ENCODE measurements around the gene OAT. TPM values are rescaled to one million over a fixed set of nuclear protein-coding genes. Genes with fewer than 3 reads are reported as not detected.

Gene OAT
- total RNA-seq, 1 donor from 2014 or later: 35.0 TPM

GRCh38 chr10:124367936-124368335 is 50.8 kb downstream of the OAT start:
- H3K36me3 Mint-ChIP-seq (ENCODE audit: insufficient read depth): no peaks in the 10 kb centered on the region
- H3K27me3 Mint-ChIP-seq: peaks cover 11% of the 10 kb centered on the region
- H3K4me3 Mint-ChIP-seq (ENCODE audit: low read depth): no peak overlapping the region
- no peaks in the 10 kb centered on the region for H3K9me3 Mint-ChIP-seq (ENCODE audit: low read depth)
- no peak for DNase-seq (ENCODE audit: low spot score, unreplicated experiment)
- TF ChIP-seq CTCF (IDR thresholded peaks at IDR 0.05; ENCODE audit: unreplicated experiment): no peak
- H3K4me1 Mint-ChIP-seq (ENCODE audit: low read depth): peaks cover 4% of the 10 kb centered on the region
- no peak overlapping the region for H3K27ac Mint-ChIP-seq

GRCh38 chr10:124367414-124367813 is 51.3 kb downstream of the OAT start:
- no peak for DNase-seq (ENCODE audit: low spot score, unreplicated experiment)
- no peaks in the 10 kb centered on the region for H3K36me3 Mint-ChIP-seq (ENCODE audit: insufficient read depth)
- peaks cover 4% of the 10 kb centered on the region for H3K4me1 Mint-ChIP-seq (ENCODE audit: low read depth)
- no peak for TF ChIP-seq CTCF (IDR thresholded peaks at IDR 0.05; ENCODE audit: unreplicated experiment)
- H3K4me3 Mint-ChIP-seq (ENCODE audit: low read depth): no peak overlapping the region
- H3K9me3 Mint-ChIP-seq (ENCODE audit: low read depth): no peaks in the 10 kb centered on the region
- peaks cover 11% of the 10 kb centered on the region for H3K27me3 Mint-ChIP-seq
- H3K27ac Mint-ChIP-seq: no peak overlapping the region

GRCh38 chr10:124366825-124367224 is 51.9 kb downstream of the OAT start:
- H3K4me3 Mint-ChIP-seq (ENCODE audit: low read depth): no peak overlapping the region

GRCh38 chr10:124366343-124366742 is 52.4 kb downstream of the OAT start:
- no peak overlapping the region for H3K4me3 Mint-ChIP-seq (ENCODE audit: low read depth)
- H3K27ac Mint-ChIP-seq: no peak overlapping the region
- no peaks in the 10 kb centered on the region for H3K9me3 Mint-ChIP-seq (ENCODE audit: low read depth)
- peaks cover 5% of the 10 kb centered on the region for H3K27me3 Mint-ChIP-seq
- peaks cover 4% of the 10 kb centered on the region for H3K4me1 Mint-ChIP-seq (ENCODE audit: low read depth)
- TF ChIP-seq CTCF (IDR thresholded peaks at IDR 0.05; ENCODE audit: unreplicated experiment): no peak
- H3K36me3 Mint-ChIP-seq (ENCODE audit: insufficient read depth): no peaks in the 10 kb centered on the region
- no peak for DNase-seq (ENCODE audit: low spot score, unreplicated experiment)

More at GRCh38 chr10:124366825-124367224, 51.9 kb downstream of the OAT start:
- H3K36me3 Mint-ChIP-seq (ENCODE audit: insufficient read depth): no peaks in the 10 kb centered on the region
- H3K27me3 Mint-ChIP-seq: peaks cover 7% of the 10 kb centered on the region
- DNase-seq (ENCODE audit: low spot score, unreplicated experiment): no peak
- no peak overlapping the region for H3K27ac Mint-ChIP-seq
- TF ChIP-seq CTCF (IDR thresholded peaks at IDR 0.05; ENCODE audit: unreplicated experiment): no peak
- H3K9me3 Mint-ChIP-seq (ENCODE audit: low read depth): no peaks in the 10 kb centered on the region
- H3K4me1 Mint-ChIP-seq (ENCODE audit: low read depth): peaks cover 4% of the 10 kb centered on the region

GRCh38 chr10:124364674-124365073 is 54.0 kb downstream of the OAT start:
- TF ChIP-seq CTCF (IDR thresholded peaks at IDR 0.05; ENCODE audit: unreplicated experiment): no peak
- Mint-ChIP-seq H3K9me3 (ENCODE audit: low read depth) (no peaks in the 10 kb centered on the region), H3K27me3 (peaks cover 5% of the 10 kb centered on the region), H3K27ac (no peak overlapping the region), H3K36me3 (ENCODE audit: insufficient read depth) (no peaks in the 10 kb centered on the region), H3K4me1 (ENCODE audit: low read depth) (peaks cover 4% of the 10 kb centered on the region), H3K4me3 (ENCODE audit: low read depth) (no peak overlapping the region)
- no peak for DNase-seq (ENCODE audit: low spot score, unreplicated experiment)

Measured in progenitor cell of endocrine pancreas (in vitro differentiated cells).